Upper lobe of left lung (tissue), 6 donors: Measurements from ENCODE around the gene STK39. TPM values are rescaled to one million over a fixed set of nuclear protein-coding genes. Genes with fewer than 3 reads are reported as not detected.
A peak's percentile ranks its signal among the peaks of the same experiment; 100 is the strongest.

Source experiments
- ATAC-seq, 2 donors: fragments of 200-7000 bp; cut with Tn5 transposase; one replicate each; pipeline ENCODE4 v1.9.1; 2022; ENCODE audit warnings: mild to moderate bottlenecking in 2 of 2, moderate library complexity in 2 of 2; ENCODE audit not compliant: low FRiP score in 2 of 2
- DNase-seq, 2 donors: peaks; one replicate each; pipeline ENCODE4 v3.0.0-alpha.2; 2019 to 2020
- H3K27ac ChIP-seq, 4 donors: fragments of 200-600 bp; sonication (generic); one replicate each; pipeline ENCODE4 v1.5.1; 2016 to 2019
- H3K27me3 ChIP-seq, 4 donors: fragments of 200-600 bp; sonication (generic); one replicate each; pipeline ENCODE4 v1.5.1; 2017 to 2019
- H3K36me3 ChIP-seq, 4 donors: fragments of 200-600 bp; sonication (generic); one replicate each; pipeline ENCODE4 v1.5.1; 2016 to 2019
- H3K4me1 ChIP-seq, 4 donors: fragments of 200-600 bp; sonication (generic); one replicate each; pipeline ENCODE4 v1.5.1; 2018 to 2019
- H3K4me3 ChIP-seq, 4 donors: fragments of 200-600 bp; sonication (generic); one replicate each; pipeline ENCODE4 v1.5.1; 2017 to 2019; ENCODE audit warnings: mild to moderate bottlenecking in 2 of 4, moderate library complexity in 1 of 4
- H3K9me3 ChIP-seq, 4 donors: fragments of 200-600 bp; sonication (generic); one replicate each; pipeline ENCODE4 v1.5.1; 2018 to 2019
- CTCF ChIP-seq, 6 experiments: fragments of 450-650 bp in 4 of 6; fragments of 200-600 bp in 2 of 6; sonication (generic) in 2 of 6; IDR thresholded peaks; one replicate each; pipeline ENCODE4 v1.5.1; 2016 to 2019; ENCODE audit warnings: antibody characterized with exemption in 6 of 6
- EP300 ChIP-seq, 4 donors: sonication (generic); formaldehyde crosslinking; IDR thresholded peaks; one replicate each; pipeline ENCODE4 v1.5.1; 2017; ENCODE audit warnings: antibody characterized with exemption in 4 of 4, control low read depth in 2 of 4
- POLR2A ChIP-seq, 4 donors: fragments of 450-650 bp; IDR thresholded peaks; one replicate each; pipeline ENCODE4 v1.5.1; 2016 to 2017; ENCODE audit warnings: antibody characterized with exemption in 4 of 4, mild to moderate bottlenecking in 2 of 4
- POLR2AphosphoS5 ChIP-seq, 2 donors: sonication (generic); formaldehyde crosslinking; IDR thresholded peaks; one replicate each; pipeline ENCODE4 v1.5.1; 2017; ENCODE audit warnings: antibody characterized with exemption in 2 of 2
- WGBS, 2 donors: methylation state at CpG; one replicate each; pipeline ENCODE4 v1.1.5; 2017 to 2018; 5-methylcytosine and 5-hydroxymethylcytosine counted together
- total RNA-seq, 6 donors: library from RNA; depleted of rRNA in 4 of 6; stranded (reverse); fragments of >200 nt in 4 of 6; gene quantifications; one replicate each; pipeline versions ENCODE4 v1.1.0 to v1.2.1, GENCODE V29; 2016 to 2021
- donor health status: DM: no; HTN: no; CAD: no; lungs with moderate emphysema.
- donor health status: DM: no; HTN: yes; CAD: no; lungs with severe emphysema.

STK39 gene
- total RNA-seq, 6 donors from 2014 or later, result 7.9 to 18.8 (median 12.1) TPM

GRCh38 chr2:168135630-168136029 lies 111.8 kb downstream of the STK39 start:
- Histone ChIP-seq H3K4me3 (no peak overlapping the region), H3K27ac (no peak overlapping the region), H3K27me3 (no peaks in the 10 kb centered on the region), H3K4me1 (peaks cover 0 to 16% (median 2%) of the 10 kb centered on the region in 4 donors), H3K36me3 (no peaks in the 10 kb centered on the region), H3K9me3 (no peaks in the 10 kb centered on the region)
- DNase-seq, result no peak
- no peak for ATAC-seq
- WGBS, 2 donors, result 70 to 93% methylated on average over 4 of the region's 4 CpGs
- TF ChIP-seq POLR2A (IDR thresholded peaks at IDR 0.05) (no peak), POLR2AphosphoS5 (IDR thresholded peaks at IDR 0.05) (no peak), CTCF (IDR thresholded peaks at IDR 0.05) (no peak), EP300 (IDR thresholded peaks at IDR 0.05) (no peak)

- Histone ChIP-seq H3K27me3 (no peaks in the 10 kb centered on the region), H3K9me3 (no peaks in the 10 kb centered on the region), H3K36me3 (no peaks in the 10 kb centered on the region), H3K4me3 (no peak overlapping the region), H3K27ac (no peak overlapping the region), H3K4me1 (peaks cover 0 to 16% (median 2%) of the 10 kb centered on the region in 4 donors)
- DNase-seq (no peak), ATAC-seq (peak; percentile 31 to 53)
- TF ChIP-seq POLR2A (IDR thresholded peaks at IDR 0.05), result no peak
- TF ChIP-seq POLR2AphosphoS5 (IDR thresholded peaks at IDR 0.05), result no peak
- TF ChIP-seq EP300 (IDR thresholded peaks at IDR 0.05), result no peak
- no peak for TF ChIP-seq CTCF (IDR thresholded peaks at IDR 0.05)
- WGBS, 2 donors, result 66 to 68% methylated on average over 2 of the region's 2 CpGs
Observed at GRCh38 chr2:168135121-168135520, 112.3 kb downstream of the STK39 start.

- no peaks in the 10 kb centered on the region for H3K9me3 ChIP-seq
- DNase-seq (no peak), ATAC-seq (no peak)
- no peaks in the 10 kb centered on the region for H3K27me3 ChIP-seq
- peaks cover 0 to under 1% (median 0%) of the 10 kb centered on the region in 4 donors for H3K36me3 ChIP-seq
- no peak overlapping the region for H3K4me3 ChIP-seq
- 83 to 85% methylated on average over 5 of the region's 5 CpGs for WGBS, 2 donors
- peaks cover 0 to 16% (median 2%) of the 10 kb centered on the region in 4 donors for H3K4me1 ChIP-seq
- TF ChIP-seq CTCF (IDR thresholded peaks at IDR 0.05) (no peak), POLR2AphosphoS5 (IDR thresholded peaks at IDR 0.05) (no peak), POLR2A (IDR thresholded peaks at IDR 0.05) (no peak), EP300 (IDR thresholded peaks at IDR 0.05) (no peak)
- H3K27ac ChIP-seq, result no peak overlapping the region
Observed at GRCh38 chr2:168134485-168134884, 112.9 kb downstream of the STK39 start.

GRCh38 chr2:168132389-168132788 lies 115.0 kb downstream of the STK39 start:
- 97% methylated on average over 6 of the region's 6 CpGs for WGBS, 2 donors
- peaks cover 0 to 3% (median 0%) of the 10 kb centered on the region in 4 donors for H3K36me3 ChIP-seq
- TF ChIP-seq EP300 (IDR thresholded peaks at IDR 0.05) (no peak), CTCF (IDR thresholded peaks at IDR 0.05) (no peak), POLR2A (IDR thresholded peaks at IDR 0.05) (no peak), POLR2AphosphoS5 (IDR thresholded peaks at IDR 0.05) (no peak)
- H3K4me3 ChIP-seq, result no peak overlapping the region
- H3K27me3 ChIP-seq, result no peaks in the 10 kb centered on the region
- no peak for DNase-seq
- H3K4me1 ChIP-seq, result peaks cover 0 to 10% (median 2%) of the 10 kb centered on the region in 4 donors
- no peak for ATAC-seq
- H3K9me3 ChIP-seq, result no peaks in the 10 kb centered on the region
- H3K27ac ChIP-seq, result no peak overlapping the region

- Histone ChIP-seq H3K36me3 (peaks cover 0 to 8% (median 0%) of the 10 kb centered on the region in 4 donors), H3K27ac (no peak overlapping the region), H3K4me3 (no peak overlapping the region), H3K4me1 (peaks cover 0 to 4% (median 2%) of the 10 kb centered on the region in 4 donors), H3K27me3 (no peaks in the 10 kb centered on the region), H3K9me3 (no peaks in the 10 kb centered on the region)
- TF ChIP-seq POLR2AphosphoS5 (IDR thresholded peaks at IDR 0.05), result no peak
- TF ChIP-seq CTCF (IDR thresholded peaks at IDR 0.05), result no peak
- no peak for TF ChIP-seq EP300 (IDR thresholded peaks at IDR 0.05)
- TF ChIP-seq POLR2A (IDR thresholded peaks at IDR 0.05), result no peak
- ATAC-seq (no peak), DNase-seq (no peak)
Observed at GRCh38 chr2:168130346-168130745, 117.0 kb downstream of the STK39 start.
